Aortic smooth muscle cell (primary cell): ENCODE results near the gene TCEAL2. TPM values are rescaled to one million over a fixed set of nuclear protein-coding genes. Genes with fewer than 3 reads are reported as not detected.

Source experiments
- total RNA-seq: library from RNA; depleted of rRNA; stranded (reverse); fragments of >200 nt; gene quantifications from 2 replicates; pipeline ENCODE4 v1.2.3, GENCODE V29; 2014

Gene TCEAL2
- total RNA-seq = 0.13 and 0.37 TPM in 2 replicates

GRCh38 chrX:102125436-102125835, at the start of gene TCEAL2:
Gene TCEAL2 (plus strand): TSS chrX:102125679. CDS start chrX:102126831, 1,152 bp downstream.

GRCh38 chrX:102142274-102142673, 16.8 kb downstream of the TCEAL2 start, which contains the start of gene TCEAL6:
Gene TCEAL6 (minus strand): TSS chrX:102142481.

DNA sequence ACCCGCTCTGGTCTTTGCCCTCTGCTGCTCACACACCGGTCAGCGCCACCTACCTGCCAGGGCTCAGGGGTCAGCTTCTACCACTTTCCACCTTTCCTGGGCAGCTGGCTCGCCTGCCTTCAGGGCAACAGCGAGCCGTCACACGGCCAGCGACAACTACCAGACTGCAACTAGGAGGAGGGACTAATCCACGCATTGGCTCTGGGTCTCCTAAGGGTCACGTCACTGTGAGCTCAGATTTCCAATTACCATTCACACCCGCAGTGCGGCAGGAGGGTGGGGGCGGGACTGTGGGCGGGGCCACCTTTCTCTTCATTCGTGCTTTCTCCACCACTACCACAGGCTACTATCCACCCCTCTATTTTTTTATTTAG, 30.3 kb downstream of the TCEAL2 start, which contains the start of gene BEX5:
Gene BEX5, minus strand, starts transcription at position 172 of the 374 bp plus-strand sequence. CDS start 1,712 bp downstream, outside the sequence.

Other genes starting within 250 kb of the TCEAL2 start
- 1.3 and 1.7 TPM in 2 replicates for gene ZMAT1, start 193.7 kb upstream of the TCEAL2 start, total RNA-seq
- not detected in 2 replicates for gene TCEAL6, start 16.8 kb downstream of the TCEAL2 start, total RNA-seq
- 0.92 TPM in 1 of 2 replicates, not detected in the other for gene BEX5, start 30.3 kb downstream of the TCEAL2 start, total RNA-seq
- gene TCP11X1, start 89.6 kb downstream of the TCEAL2 start, total RNA-seq = not detected in 2 replicates
- not detected in 2 replicates for gene NXF2, start 121.5 kb downstream of the TCEAL2 start, total RNA-seq